H1 (cell line): ENCODE data around the gene PPP1R12B. TPM values are rescaled to one million over a fixed set of nuclear protein-coding genes. Genes with fewer than 3 reads are reported as not detected.
"Not testable (repeated sequence)": the region's sequence is repeated elsewhere in the genome, so short reads cannot be mapped to it uniquely, and the experiment has no call there.

Experiments used
- CTCF ChIA-PET: fragments of 300-600 bp; sonication (Branson Sonifier 250); formaldehyde crosslinking; loops from one replicate; lab custom pipeline; 2021; ENCODE audit not compliant: partially characterized antibody; lab: Charles Lee
- POLR2A ChIA-PET: fragments of 300-600 bp; sonication (Branson Sonifier 250); formaldehyde crosslinking; loops from one replicate; lab custom pipeline; 2021; ENCODE audit warnings: inconsistent platforms; ENCODE audit not compliant: partially characterized antibody; lab: Charles Lee
- DNase-seq, 2 experiments: peaks; one replicate each; pipeline versions ENCODE4 v3.0.0 to v3.0.0-alpha.2; 2010 to 2022; ENCODE audit warnings: low spot score in 2 of 2, low read depth in 1 of 2, mixed read lengths in 1 of 2
- FAIRE-seq: peaks from 2 replicates; lab custom pipeline; 2011; peaks lifted over from hg19 to GRCh38; lab: Jason Lieb, UNC
- H2AFZ ChIP-seq: 2 replicates; pipeline ENCODE4 v1.8.1; 2012; ENCODE audit warnings: low read length, inconsistent platforms
- H2AK5ac ChIP-seq: 2 replicates; pipeline ENCODE4 v1.6.1; 2013; ENCODE audit warnings: low read depth, low read length
- H2BK120ac ChIP-seq: replicated peaks from 2 replicates; pipeline ENCODE3; 2013; ENCODE audit warnings: low read depth, low read length, inconsistent platforms
- H2BK12ac ChIP-seq: 2 replicates; pipeline ENCODE4 v1.6.1; 2013; ENCODE audit warnings: low read depth, low read length
- H2BK15ac ChIP-seq: 2 replicates; pipeline ENCODE4 v1.6.1; 2013; ENCODE audit warnings: low read length
- H2BK20ac ChIP-seq: 2 replicates; pipeline ENCODE4 v1.6.1; 2013; ENCODE audit warnings: low read length
- H2BK5ac ChIP-seq: 2 replicates; pipeline ENCODE4 v1.6.1; 2013; ENCODE audit warnings: low read depth, low read length
- H3K14ac ChIP-seq: 2 replicates; pipeline ENCODE4 v1.6.1; 2013; ENCODE audit warnings: inconsistent platforms; ENCODE audit not compliant: insufficient read length
- H3K18ac ChIP-seq: 2 replicates; pipeline ENCODE4 v1.6.1; 2013; ENCODE audit warnings: low read length; ENCODE audit errors: extremely low read depth
- H3K23ac ChIP-seq: 2 replicates; pipeline ENCODE4 v1.6.1; 2013; ENCODE audit warnings: inconsistent platforms; ENCODE audit not compliant: insufficient read length
- H3K23me2 ChIP-seq: 2 replicates; pipeline ENCODE4 v1.6.1; 2013; ENCODE audit warnings: low read depth, low read length
- H3K27ac ChIP-seq: 2 replicates; pipeline ENCODE4 v1.6.1; 2011; ENCODE audit warnings: low read depth, low read length, inconsistent platforms
- H3K27me3 ChIP-seq, 4 experiments: replicated peaks in 1 of 4; 1 replicate in 1 of 4; 2 replicates in 3 of 4; pipeline versions ENCODE4 v1.6.1 to v1.8.1; 2011 to 2013; ENCODE audit warnings: low read length in 3 of 4, mild to moderate bottlenecking in 3 of 4, inconsistent platforms in 2 of 4, mixed read lengths in 2 of 4, moderate library complexity in 1 of 4; ENCODE audit not compliant: control insufficient read depth in 3 of 4, insufficient read depth in 3 of 4; ENCODE audit errors: extremely low read depth in 1 of 4
- H3K36me3 ChIP-seq, 4 experiments: 2 replicates each; pipeline versions ENCODE4 v1.6.1 to v1.8.1; 2011 to 2013; ENCODE audit warnings: mild to moderate bottlenecking in 4 of 4, low read length in 3 of 4, moderate library complexity in 2 of 4, control low read depth in 1 of 4, inconsistent platforms in 1 of 4; ENCODE audit not compliant: insufficient read depth in 4 of 4, control insufficient read depth in 2 of 4
- H3K4ac ChIP-seq: replicated peaks from 2 replicates; pipeline ENCODE3; 2013; ENCODE audit warnings: low read length, low read depth, mixed read lengths, inconsistent platforms; ENCODE audit not compliant: insufficient read length
- H3K4me1 ChIP-seq, 4 experiments: replicated peaks in 1 of 4; 1 replicate in 1 of 4; 2 replicates in 3 of 4; pipeline versions ENCODE4 v1.6.1 to v1.8.1; 2011 to 2013; ENCODE audit warnings: low read length in 3 of 4, inconsistent platforms in 2 of 4, mixed read lengths in 1 of 4; ENCODE audit not compliant: insufficient read depth in 4 of 4, control insufficient read depth in 3 of 4
- H3K4me2 ChIP-seq, 2 experiments: 2 replicates each; pipeline versions ENCODE4 v1.6.1 to v1.8.1; 2011 to 2013; ENCODE audit warnings: low read depth in 2 of 2, low read length in 2 of 2, control low read depth in 1 of 2, inconsistent platforms in 1 of 2, mild to moderate bottlenecking in 1 of 2; ENCODE audit not compliant: insufficient read depth in 1 of 2
- H3K4me3 ChIP-seq, 4 experiments: fragments of 200-600, 300-600 bp in 1 of 4; sonication (generic), shearing (Covaris generic), sonication (Bioruptor Twin) in 1 of 4; 2 replicates each; pipeline versions ENCODE4 v1.5.1 to v1.8.1; 2011 to 2016; ENCODE audit warnings: low read length in 4 of 4, low read depth in 3 of 4, control low read depth in 2 of 4, inconsistent platforms in 2 of 4, mild to moderate bottlenecking in 2 of 4, mixed read lengths in 1 of 4, moderate library complexity in 1 of 4; ENCODE audit not compliant: insufficient read depth in 2 of 4; ENCODE audit errors: extremely low read depth in 1 of 4
- H3K56ac ChIP-seq: replicated peaks from 2 replicates; pipeline ENCODE3; 2013; ENCODE audit warnings: low read depth, mild to moderate bottlenecking, mixed read lengths, low read length, inconsistent platforms; ENCODE audit not compliant: insufficient read length
- H3K79me1 ChIP-seq: 2 replicates; pipeline ENCODE4 v1.6.1; 2013; ENCODE audit warnings: low read depth, low read length, control low read depth
- H3K79me2 ChIP-seq, 2 experiments: 2 replicates each; pipeline versions ENCODE4 v1.6.1 to v1.8.1; 2012 to 2013; ENCODE audit warnings: low read length in 2 of 2, mild to moderate bottlenecking in 2 of 2, inconsistent platforms in 1 of 2; ENCODE audit not compliant: insufficient read depth in 2 of 2, control insufficient read depth in 1 of 2
- H3K9ac ChIP-seq, 4 experiments: replicated peaks in 1 of 4; 1 replicate in 1 of 4; 2 replicates in 3 of 4; pipeline versions ENCODE4 v1.6.1 to v1.8.1; 2011 to 2013; ENCODE audit warnings: low read depth in 3 of 4, low read length in 3 of 4, control low read depth in 2 of 4, mild to moderate bottlenecking in 2 of 4, moderate library complexity in 2 of 4, inconsistent platforms in 1 of 4; ENCODE audit errors: extremely low read depth in 1 of 4
- H3K9me3 ChIP-seq, 2 experiments: 2 replicates each; pipeline versions ENCODE4 v1.6.1 to v1.8.1; 2012 to 2013; ENCODE audit warnings: mild to moderate bottlenecking in 2 of 2, moderate library complexity in 2 of 2, control low read depth in 1 of 2, inconsistent platforms in 1 of 2, low read depth in 1 of 2, low read length in 1 of 2, mixed read lengths in 1 of 2; ENCODE audit not compliant: insufficient read depth in 2 of 2
- H4K20me1 ChIP-seq, 2 experiments: replicated peaks in 1 of 2; 2 replicates each; pipeline versions ENCODE3 to v1.8.1; 2011 to 2013; ENCODE audit warnings: inconsistent platforms in 2 of 2, low read length in 2 of 2, mild to moderate bottlenecking in 1 of 2; ENCODE audit not compliant: insufficient read depth in 2 of 2, control insufficient read depth in 1 of 2
- H4K5ac ChIP-seq: 2 replicates; pipeline ENCODE4 v1.6.1; 2013; ENCODE audit warnings: low read length, low read depth, mixed read lengths, inconsistent platforms; ENCODE audit not compliant: insufficient read length
- H4K8ac ChIP-seq: 2 replicates; pipeline ENCODE4 v1.8.0; 2013; ENCODE audit warnings: mild to moderate bottlenecking, moderate library complexity, low read length, inconsistent platforms; ENCODE audit not compliant: insufficient read depth; ENCODE audit errors: extremely low read depth
- H4K91ac ChIP-seq: replicated peaks from 2 replicates; pipeline ENCODE3; 2013; ENCODE audit warnings: low read length, mixed read lengths, inconsistent platforms; ENCODE audit not compliant: insufficient read length
- JUN ChIP-seq: IDR thresholded peaks from 2 replicates; pipeline ENCODE4 v1.6.1; 2011; ENCODE audit warnings: low read depth, mild to moderate bottlenecking, improper control_type of control experiment, low read length
- KDM4A ChIP-seq: IDR thresholded peaks from one replicate; pipeline ENCODE4 v1.7.1; 2012; ENCODE audit warnings: low read depth, mild to moderate bottlenecking, moderate library complexity, low read length, inconsistent platforms; ENCODE audit not compliant: severe bottlenecking
- SIRT6 ChIP-seq: IDR thresholded peaks from one replicate; pipeline ENCODE4 v1.7.1; 2012; ENCODE audit warnings: low read length, inconsistent platforms
- TAF1 ChIP-seq: IDR thresholded peaks from 2 replicates; pipeline ENCODE4 v1.6.1; 2011; ENCODE audit warnings: mild to moderate bottlenecking, low read depth, low read length
- ZNF274 ChIP-seq: IDR thresholded peaks from 2 replicates; pipeline ENCODE4 v1.7.0; 2012; ENCODE audit warnings: low read length, borderline replicate concordance; ENCODE audit errors: extremely low read depth
- WGBS, 2 experiments: shearing (Covaris generic) in 1 of 2; methylation state at CpG; one replicate each; pipeline versions ENCODE4 v1.1.6 to v1.1.7; 2013 to 2015; ENCODE audit warnings: low lambda C conversion rate in 2 of 2, mixed read lengths in 2 of 2, inconsistent platforms in 1 of 2, low coverage in 1 of 2, missing lambda C conversion rate in 1 of 2; ENCODE audit not compliant: insufficient replicate concordance in 2 of 2, insufficient coverage in 1 of 2, insufficient read length in 1 of 2; ENCODE audit errors: extremely low coverage in 1 of 2, missing lambda C conversion rate in 1 of 2; 5-methylcytosine and 5-hydroxymethylcytosine counted together
- polyA plus RNA-seq, 7 experiments: library from polyadenylated mRNA; depleted of rRNA in 3 of 7; stranded (reverse) in 5 of 7; unstranded in 2 of 7; fragments of >200 nt in 5 of 7; fragments of 200-250 nt in 2 of 7; gene quantifications; 1 replicate in 5 of 7; 2 replicates in 1 of 7; 4 replicates in 1 of 7; pipeline versions ENCODE4 v1.2.1 to v1.2.3, GENCODE V29; 2011 to 2013; ENCODE audit warnings: missing spikeins in 2 of 7, mixed read lengths in 2 of 7
- total RNA-seq: library from RNA; stranded (reverse); fragmentation: NEBNext Ultra II Directional; extraction: Animal tissue kit (Norgen Biotek cat#: 25700); gene quantifications from 2 replicates; pipeline ENCODE4 v1.2.1, GENCODE V29; 2021

Gene PPP1R12B
- total and polyA plus RNA-seq, 2 of the 8 experiments (the other 6 are each of a cell fraction or from before 2014, with no cell fraction given), result 7.9 to 18.7 TPM

DNA sequence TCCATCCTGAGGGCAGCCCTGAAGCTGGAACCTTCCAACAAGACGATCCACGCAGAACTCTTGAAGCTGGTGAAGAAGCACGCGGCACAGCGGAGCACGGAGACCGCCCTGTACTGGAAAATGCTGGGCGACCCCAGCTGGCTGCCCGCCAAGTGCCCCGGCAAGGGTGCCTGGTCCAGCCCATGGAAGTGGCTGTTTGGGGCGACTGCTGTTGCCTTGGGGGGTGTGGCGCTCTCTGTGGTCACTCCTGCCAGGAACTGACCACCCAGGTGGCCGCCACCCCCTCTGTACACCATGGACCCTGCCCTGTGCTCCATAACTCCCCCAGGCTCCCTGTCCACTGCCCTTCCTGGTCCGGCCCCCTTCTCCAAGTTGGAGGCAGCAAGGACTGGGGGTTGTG lies 90.8 kb downstream of the PPP1R12B start (continued):
- TF ChIP-seq ZNF274 (no peak), JUN (no peak), SIRT6 (no peak), TAF1 (no peak), KDM4A (no peak)

- H2BK120ac ChIP-seq, H4K20me1 ChIP-seq, H4K91ac ChIP-seq, H3K27me3 ChIP-seq, H3K4me3 ChIP-seq, H3K14ac ChIP-seq, H3K23me2 ChIP-seq, H2AK5ac ChIP-seq, H3K23ac ChIP-seq, H3K18ac ChIP-seq, DNase-seq, FAIRE-seq, H2BK15ac ChIP-seq, POLR2A ChIA-PET, H3K4me2 ChIP-seq, H3K36me3 ChIP-seq, H4K8ac ChIP-seq, H3K9me3 ChIP-seq, H2AFZ ChIP-seq, H2BK20ac ChIP-seq, H3K4ac ChIP-seq, H3K27ac ChIP-seq, H4K5ac ChIP-seq, H3K56ac ChIP-seq, H3K79me1 ChIP-seq, H3K4me1 ChIP-seq, H3K79me2 ChIP-seq, H3K9ac ChIP-seq, H2BK5ac ChIP-seq, H2BK12ac ChIP-seq: not testable (repeated sequence)
- 88% methylated on average over 2 of the region's 2 CpGs; no CpG with 5 or more reads in 1 of the 2 experiments for WGBS, 2 experiments
- CTCF ChIA-PET, result interaction anchor here (0.8 to 1.5 kb wide), 4 partner anchors 9 to 259 kb away, joined by 3 to 6 read pairs (median 4); no protein-coding TSS in a partner anchor
These were observed 99.6 kb downstream of the PPP1R12B start for GRCh38 chr1:202448140-202448539.
